ENCODE data around the gene GADD45G.

GRCh38 chr9:89558196-89558899 lies 46.5 kb upstream of the GADD45G start:
- TF ChIP-seq CTCF (conservative IDR thresholded peaks at IDR 0.05; ENCODE audit: low read length) (no peak), EZH2phosphoT487 (IDR thresholded peaks at IDR 0.05; ENCODE audit: borderline replicate concordance, low read depth, low read length) (no peak)

All from OCI-LY7 (cell line).